ENCODE results near the gene TBL1X. TPM values are rescaled to one million over a fixed set of nuclear protein-coding genes. Genes with fewer than 3 reads are reported as not detected.

Gene TBL1X
- total and polyA plus RNA-seq, 2 experiments from 2014 or later, result 21.8 to 29.9 TPM

GRCh38 chrX:9587642-9588041, 122.8 kb downstream of the TBL1X start:
- TF ChIP-seq, protein P1, sequence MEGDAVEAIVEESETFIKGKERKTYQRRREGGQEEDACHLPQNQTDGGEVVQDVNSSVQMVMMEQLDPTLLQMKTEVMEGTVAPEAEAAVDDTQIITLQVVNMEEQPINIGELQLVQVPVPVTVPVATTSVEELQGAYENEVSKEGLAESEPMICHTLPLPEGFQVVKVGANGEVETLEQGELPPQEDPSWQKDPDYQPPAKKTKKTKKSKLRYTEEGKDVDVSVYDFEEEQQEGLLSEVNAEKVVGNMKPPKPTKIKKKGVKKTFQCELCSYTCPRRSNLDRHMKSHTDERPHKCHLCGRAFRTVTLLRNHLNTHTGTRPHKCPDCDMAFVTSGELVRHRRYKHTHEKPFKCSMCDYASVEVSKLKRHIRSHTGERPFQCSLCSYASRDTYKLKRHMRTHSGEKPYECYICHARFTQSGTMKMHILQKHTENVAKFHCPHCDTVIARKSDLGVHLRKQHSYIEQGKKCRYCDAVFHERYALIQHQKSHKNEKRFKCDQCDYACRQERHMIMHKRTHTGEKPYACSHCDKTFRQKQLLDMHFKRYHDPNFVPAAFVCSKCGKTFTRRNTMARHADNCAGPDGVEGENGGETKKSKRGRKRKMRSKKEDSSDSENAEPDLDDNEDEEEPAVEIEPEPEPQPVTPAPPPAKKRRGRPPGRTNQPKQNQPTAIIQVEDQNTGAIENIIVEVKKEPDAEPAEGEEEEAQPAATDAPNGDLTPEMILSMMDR (IDR thresholded peaks at IDR 0.05; ENCODE audit: low read depth, low read length), result no peak
- Histone ChIP-seq H3K36me3 (no peaks in the 10 kb centered on the region), H3K4me3 (no peak overlapping the region), H3K27ac (no peak overlapping the region), H3K4me1 (ENCODE audit: low read depth) (no peaks in the 10 kb centered on the region), H3K27me3 (no peaks in the 10 kb centered on the region), H3K9me3 (ENCODE audit: low read depth) (no peaks in the 10 kb centered on the region)
- no peak for DNase-seq (ENCODE audit: low read depth in 1 of 2, low spot score in 1 of 2)

- Histone ChIP-seq H3K9me3 (ENCODE audit: low read depth) (no peaks in the 10 kb centered on the region), H3K4me3 (no peak overlapping the region), H3K27ac (no peak overlapping the region), H3K36me3 (no peaks in the 10 kb centered on the region), H3K4me1 (ENCODE audit: low read depth) (no peaks in the 10 kb centered on the region), H3K27me3 (no peaks in the 10 kb centered on the region)
- DNase-seq (ENCODE audit: low read depth in 1 of 2, low spot score in 1 of 2), result no peak
- TF ChIP-seq, protein P1 (IDR thresholded peaks at IDR 0.05; ENCODE audit: low read depth, low read length), result no peak
Observed at GRCh38 chrX:9591496-9591895, 126.6 kb downstream of the TBL1X start.

- H3K4me1 ChIP-seq (ENCODE audit: low read depth), result no peaks in the 10 kb centered on the region
- H3K27ac ChIP-seq, result no peak overlapping the region
- H3K4me3 ChIP-seq, result no peak overlapping the region
- H3K27me3 ChIP-seq, result no peaks in the 10 kb centered on the region
- H3K9me3 ChIP-seq (ENCODE audit: low read depth), result no peaks in the 10 kb centered on the region
- DNase-seq (ENCODE audit: low read depth in 1 of 2, low spot score in 1 of 2), result no peak
- TF ChIP-seq, protein P1 (IDR thresholded peaks at IDR 0.05; ENCODE audit: low read depth, low read length), result no peak
- no peaks in the 10 kb centered on the region for H3K36me3 ChIP-seq
Observed at GRCh38 chrX:9593756-9594155, 128.9 kb downstream of the TBL1X start.

DNA sequence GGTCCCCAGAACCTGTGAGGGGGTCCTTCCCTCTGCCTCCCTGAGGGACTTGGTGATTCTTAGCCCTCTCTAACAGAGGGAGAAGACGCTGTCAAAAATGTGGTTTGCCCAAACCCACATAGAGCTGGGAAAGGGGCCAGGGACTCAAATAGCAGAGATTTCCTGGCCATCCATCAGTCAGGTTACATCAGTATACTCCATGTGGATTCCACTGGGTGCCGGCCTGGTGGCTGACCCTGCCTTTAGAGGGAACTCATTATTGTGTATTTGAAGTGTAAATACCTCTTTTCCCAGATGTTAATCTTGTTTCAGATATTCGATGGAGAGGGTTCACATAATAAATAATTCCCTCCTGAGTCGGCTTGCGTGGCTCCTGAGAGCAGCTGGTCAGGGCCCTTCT, 130.3 kb downstream of the TBL1X start:
- no peak overlapping the region for H3K27ac ChIP-seq
- TF ChIP-seq, protein P1 (IDR thresholded peaks at IDR 0.05; ENCODE audit: low read depth, low read length), result no peak
- H3K4me1 ChIP-seq (ENCODE audit: low read depth), result no peaks in the 10 kb centered on the region
- H3K36me3 ChIP-seq, result no peaks in the 10 kb centered on the region
- no peaks in the 10 kb centered on the region for H3K9me3 ChIP-seq (ENCODE audit: low read depth)
- no peak overlapping the region for H3K4me3 ChIP-seq
- DNase-seq (ENCODE audit: low read depth in 1 of 2, low spot score in 1 of 2), result peak in 1 of 2 donors; percentile 63
- H3K27me3 ChIP-seq, result no peaks in the 10 kb centered on the region

DNA sequence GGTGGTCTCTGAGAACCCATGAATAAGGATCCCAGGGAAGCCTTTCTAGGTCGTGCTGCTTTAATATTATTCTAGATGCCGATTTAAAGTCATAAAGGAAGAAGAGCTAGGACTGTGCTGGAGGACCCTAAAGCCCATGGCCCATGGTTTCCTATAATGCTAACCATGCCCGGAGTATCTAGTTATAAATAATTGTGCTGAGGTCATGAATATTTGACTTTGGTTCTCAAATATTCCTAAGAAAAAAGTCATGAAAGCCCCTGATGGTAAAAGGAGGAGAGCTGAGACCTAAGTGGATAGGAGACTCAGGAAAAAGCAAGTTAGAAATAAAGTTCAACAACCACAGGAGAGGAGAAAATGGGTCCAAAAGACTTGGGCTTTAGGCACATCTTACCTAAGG, 132.0 kb downstream of the TBL1X start:
- Histone ChIP-seq H3K36me3 (no peaks in the 10 kb centered on the region), H3K27ac (no peak overlapping the region), H3K9me3 (ENCODE audit: low read depth) (no peaks in the 10 kb centered on the region), H3K4me3 (no peak overlapping the region), H3K27me3 (no peaks in the 10 kb centered on the region), H3K4me1 (ENCODE audit: low read depth) (no peaks in the 10 kb centered on the region)
- no peak for DNase-seq (ENCODE audit: low read depth in 1 of 2, low spot score in 1 of 2)
- TF ChIP-seq, protein P1 (IDR thresholded peaks at IDR 0.05; ENCODE audit: low read depth, low read length), result no peak

Measured in cardiac muscle cell (in vitro differentiated cells and primary cell).